ENCODE results near the gene CSF2. TPM values are rescaled to one million over a fixed set of nuclear protein-coding genes. Genes with fewer than 3 reads are reported as not detected.

The CSF2 gene
- total RNA-seq (2021) (not detected in 2 replicates), Bru-seq, nascent RNA (percentile 25 among the genes with signal in this experiment), BruChase-seq, experiment 1, labeled RNA remaining after a 2-hour chase (percentile 26 among the genes with signal in this experiment), BruChase-seq, experiment 2, labeled RNA remaining after a 6-hour chase (percentile 28 among the genes with signal in this experiment)
- long read RNA-seq, result 0 reads

GRCh38 chr5:132073231-132074013 is at the start of gene CSF2:
Gene CSF2, plus strand, starts transcription at chr5:132073789. Its CDS starts 35 bp downstream, at chr5:132073824.
- no peaks in the 10 kb centered on the region for H3K27me3 ChIP-seq (ENCODE audit: insufficient read depth, low read depth)
- H3K4me3 ChIP-seq, result no peak within 1 kb of the TSS
- TF ChIP-seq CTCF (conservative IDR thresholded peaks at IDR 0.05), result no peak
- TF ChIP-seq EZH2 (IDR thresholded peaks at IDR 0.05; ENCODE audit: low read depth), result no peak
- H2AFZ ChIP-seq, result peak within 1 kb of the TSS; percentile 49; the same call in 1 of the 2 replicates
- peaks cover 40% of the 10 kb centered on the region for H3K4me1 ChIP-seq (replicated peaks; ENCODE audit: insufficient read depth)
- CTCF ChIA-PET, result interaction anchor here (0.5 kb wide), 1 partner anchor 1905 kb away, joined by 14 read pairs; no protein-coding TSS in a partner anchor
- H3K4me2 ChIP-seq, result peak within 1 kb of the TSS; percentile 70
- peak within 1 kb of the TSS; percentile 83 for H3K27ac ChIP-seq
- peaks cover 20% of the 10 kb centered on the region; the same call in 1 of the 2 replicates for H3F3A ChIP-seq (ENCODE audit: insufficient read depth, low read depth)
- no TSS peak for BruUV-seq (replicated peaks)
- no peaks in the 10 kb centered on the region for H4K20me1 ChIP-seq (ENCODE audit: insufficient read depth)
- POLR2A ChIA-PET (ENCODE audit: unreplicated experiment), result interaction anchor here (0.7 kb wide), 1 partner anchor 353 kb away, joined by 3 read pairs; no protein-coding TSS in a partner anchor
- no peaks in the 10 kb centered on the region for H3K79me2 ChIP-seq (ENCODE audit: low read depth)
- H3K9me2 ChIP-seq (ENCODE audit: insufficient read depth), result no peaks in the 10 kb centered on the region
- no peaks in the 10 kb centered on the region for H3K36me3 ChIP-seq (ENCODE audit: low read depth)
- H3K9me3 ChIP-seq (ENCODE audit: insufficient read depth, low read depth), result no peaks in the 10 kb centered on the region
- intact Hi-C loops (cut with micrococcal nuclease; ENCODE audit: unreplicated experiment), result loop anchor here (1.0 to 2.0 kb wide), 2 partner anchors 29 to 296 kb away; partner anchors contain the start of gene SLC22A5
- DNase-seq, result peak; percentile 50 to 78

GRCh38 chr5:132024117-132024435 is 49.5 kb upstream of the CSF2 start:
- Histone ChIP-seq H3K27ac (no peak overlapping the region), H3K79me2 (ENCODE audit: low read depth) (no peaks in the 10 kb centered on the region), H3K36me3 (ENCODE audit: low read depth) (no peaks in the 10 kb centered on the region), H4K20me1 (ENCODE audit: insufficient read depth) (no peaks in the 10 kb centered on the region), H3K9me3 (ENCODE audit: insufficient read depth, low read depth) (no peaks in the 10 kb centered on the region), H3F3A (ENCODE audit: insufficient read depth, low read depth) (no peaks in the 10 kb centered on the region), H2AFZ (no peak overlapping the region), H3K27me3 (ENCODE audit: insufficient read depth, low read depth) (peaks cover 5% of the 10 kb centered on the region; the same call in 1 of the 2 replicates), H3K4me1 (replicated peaks; ENCODE audit: insufficient read depth) (no peaks in the 10 kb centered on the region), H3K9me2 (ENCODE audit: insufficient read depth) (no peaks in the 10 kb centered on the region), H3K4me2 (no peak overlapping the region), H3K4me3 (no peak overlapping the region)
- CTCF ChIA-PET, result no interaction called here
- no peak for TF ChIP-seq EZH2 (IDR thresholded peaks at IDR 0.05; ENCODE audit: low read depth)
- no peak for TF ChIP-seq CTCF (conservative IDR thresholded peaks at IDR 0.05)
- DNase-seq, result no peak
- POLR2A ChIA-PET (ENCODE audit: unreplicated experiment), result no interaction called here
- no TSS peak for BruUV-seq (replicated peaks)
- intact Hi-C loops (cut with micrococcal nuclease; ENCODE audit: unreplicated experiment), result no loop called here

- H3K9me2 ChIP-seq (ENCODE audit: insufficient read depth), result no peaks in the 10 kb centered on the region
- no peak for DNase-seq
- ChIA-PET CTCF (no interaction called here), POLR2A (ENCODE audit: unreplicated experiment) (no interaction called here)
- no peak for TF ChIP-seq CTCF (conservative IDR thresholded peaks at IDR 0.05)
- no peak for TF ChIP-seq EZH2 (IDR thresholded peaks at IDR 0.05; ENCODE audit: low read depth)
- H4K20me1 ChIP-seq (ENCODE audit: insufficient read depth), result no peaks in the 10 kb centered on the region
- H3K27me3 ChIP-seq (ENCODE audit: insufficient read depth, low read depth), result peaks cover 7% of the 10 kb centered on the region; the same call in 1 of the 2 replicates
- no peaks in the 10 kb centered on the region for H3K4me1 ChIP-seq (replicated peaks; ENCODE audit: insufficient read depth)
- H3K4me2 ChIP-seq, result no peak overlapping the region
- H3K27ac ChIP-seq, result no peak overlapping the region
- intact Hi-C loops (cut with micrococcal nuclease; ENCODE audit: unreplicated experiment), result no loop called here
- BruUV-seq (replicated peaks), result no TSS peak
- H3F3A ChIP-seq (ENCODE audit: insufficient read depth, low read depth), result no peaks in the 10 kb centered on the region
- no peak overlapping the region for H2AFZ ChIP-seq
- H3K4me3 ChIP-seq, result no peak overlapping the region
- no peaks in the 10 kb centered on the region for H3K9me3 ChIP-seq (ENCODE audit: insufficient read depth, low read depth)
- no peaks in the 10 kb centered on the region for H3K79me2 ChIP-seq (ENCODE audit: low read depth)
- H3K36me3 ChIP-seq (ENCODE audit: low read depth), result no peaks in the 10 kb centered on the region
Observed at GRCh38 chr5:132024789-132025402, 48.7 kb upstream of the CSF2 start.

All from PC-9 (cell line).